ENCODE data around the gene MCTP1.

Gene MCTP1

GRCh38 chr5:94759961-94760360 lies 524.9 kb downstream of the MCTP1 start:
- H3K9me3 Mint-ChIP-seq: peaks cover 3% of the 10 kb centered on the region
- H3K27me3 Mint-ChIP-seq: peaks cover 18% of the 10 kb centered on the region
- no peak overlapping the region for H3K4me3 Mint-ChIP-seq
- no peaks in the 10 kb centered on the region for H3K4me1 Mint-ChIP-seq
- ATAC-seq: no peak
- no peak overlapping the region for H3K27ac Mint-ChIP-seq
- H3K36me3 Mint-ChIP-seq: no peaks in the 10 kb centered on the region

GRCh38 chr5:94759022-94759421 lies 525.9 kb downstream of the MCTP1 start:
- Mint-ChIP-seq H3K9me3 (no peaks in the 10 kb centered on the region), H3K36me3 (no peaks in the 10 kb centered on the region), H3K4me1 (no peaks in the 10 kb centered on the region), H3K27me3 (peaks cover 8% of the 10 kb centered on the region), H3K27ac (no peak overlapping the region), H3K4me3 (no peak overlapping the region)
- no peak for ATAC-seq

GRCh38 chr5:94754824-94755223 lies 530.1 kb downstream of the MCTP1 start:
- Mint-ChIP-seq H3K27ac (no peak overlapping the region), H3K27me3 (no peaks in the 10 kb centered on the region), H3K36me3 (no peaks in the 10 kb centered on the region), H3K4me3 (no peak overlapping the region), H3K9me3 (no peaks in the 10 kb centered on the region), H3K4me1 (no peaks in the 10 kb centered on the region)
- no peak for ATAC-seq

GRCh38 chr5:94751460-94751859 lies 533.4 kb downstream of the MCTP1 start:
- no peak overlapping the region for H3K4me3 Mint-ChIP-seq
- H3K9me3 Mint-ChIP-seq: no peaks in the 10 kb centered on the region
- peaks cover 26% of the 10 kb centered on the region for H3K4me1 Mint-ChIP-seq
- no peaks in the 10 kb centered on the region for H3K36me3 Mint-ChIP-seq
- ATAC-seq: no peak
- no peaks in the 10 kb centered on the region for H3K27me3 Mint-ChIP-seq
- H3K27ac Mint-ChIP-seq: no peak overlapping the region

GRCh38 chr5:94750681-94751080 lies 534.2 kb downstream of the MCTP1 start:
- Mint-ChIP-seq H3K27ac (no peak overlapping the region), H3K4me1 (peaks cover 34% of the 10 kb centered on the region), H3K36me3 (no peaks in the 10 kb centered on the region), H3K9me3 (no peaks in the 10 kb centered on the region), H3K4me3 (no peak overlapping the region), H3K27me3 (no peaks in the 10 kb centered on the region)
- ATAC-seq: no peak

- Mint-ChIP-seq H3K4me3 (no peak overlapping the region), H3K27me3 (no peaks in the 10 kb centered on the region), H3K4me1 (peaks cover 44% of the 10 kb centered on the region), H3K27ac (peak overlapping the region; percentile 6), H3K36me3 (no peaks in the 10 kb centered on the region), H3K9me3 (no peaks in the 10 kb centered on the region)
- no peak for ATAC-seq
Observed at GRCh38 chr5:94749042-94749441, 535.9 kb downstream of the MCTP1 start.

- Mint-ChIP-seq H3K36me3 (no peaks in the 10 kb centered on the region), H3K4me3 (no peak overlapping the region), H3K27ac (peak overlapping the region; percentile 88), H3K9me3 (no peaks in the 10 kb centered on the region), H3K27me3 (no peaks in the 10 kb centered on the region), H3K4me1 (peaks cover 47% of the 10 kb centered on the region)
- no peak for ATAC-seq
Observed at GRCh38 chr5:94748212-94748611, 536.7 kb downstream of the MCTP1 start.

- ATAC-seq: no peak
- Mint-ChIP-seq H3K27ac (peak overlapping the region; percentile 88), H3K27me3 (no peaks in the 10 kb centered on the region), H3K4me3 (no peak overlapping the region), H3K9me3 (no peaks in the 10 kb centered on the region), H3K36me3 (no peaks in the 10 kb centered on the region), H3K4me1 (peaks cover 50% of the 10 kb centered on the region)
Observed at GRCh38 chr5:94747371-94747770, 537.5 kb downstream of the MCTP1 start.

GRCh38 chr5:94746731-94747124 lies 538.2 kb downstream of the MCTP1 start:
- Mint-ChIP-seq H3K9me3 (no peaks in the 10 kb centered on the region), H3K27me3 (no peaks in the 10 kb centered on the region), H3K36me3 (no peaks in the 10 kb centered on the region), H3K4me3 (peak overlapping the region; percentile 15), H3K27ac (peak overlapping the region; percentile 88), H3K4me1 (peaks cover 50% of the 10 kb centered on the region)
- peak; percentile 80 for ATAC-seq

GRCh38 chr5:94745786-94746730 lies 538.8 kb downstream of the MCTP1 start:
- ATAC-seq: peak; percentile 90
- Mint-ChIP-seq H3K36me3 (no peaks in the 10 kb centered on the region), H3K27me3 (no peaks in the 10 kb centered on the region), H3K27ac (peak overlapping the region; percentile 88), H3K4me1 (peaks cover 50% of the 10 kb centered on the region), H3K4me3 (peak overlapping the region; percentile 50), H3K9me3 (no peaks in the 10 kb centered on the region)

GRCh38 chr5:94744906-94745305 lies 540.0 kb downstream of the MCTP1 start:
- no peaks in the 10 kb centered on the region for H3K27me3 Mint-ChIP-seq
- peak overlapping the region; percentile 88 for H3K27ac Mint-ChIP-seq
- ATAC-seq: peak; percentile 52
- no peaks in the 10 kb centered on the region for H3K9me3 Mint-ChIP-seq
- H3K4me1 Mint-ChIP-seq: peaks cover 50% of the 10 kb centered on the region
- H3K4me3 Mint-ChIP-seq: peak overlapping the region; percentile 34
- no peaks in the 10 kb centered on the region for H3K36me3 Mint-ChIP-seq

- Mint-ChIP-seq H3K27me3 (no peaks in the 10 kb centered on the region), H3K27ac (peak overlapping the region; percentile 30), H3K9me3 (no peaks in the 10 kb centered on the region), H3K4me3 (no peak overlapping the region), H3K4me1 (peaks cover 38% of the 10 kb centered on the region), H3K36me3 (no peaks in the 10 kb centered on the region)
- ATAC-seq: no peak
Observed at GRCh38 chr5:94742852-94743251, 542.0 kb downstream of the MCTP1 start.

GRCh38 chr5:94740286-94740685 lies 544.6 kb downstream of the MCTP1 start:
- H3K27me3 Mint-ChIP-seq: no peaks in the 10 kb centered on the region

GRCh38 chr5:94736498-94736897 lies 548.4 kb downstream of the MCTP1 start:
- Mint-ChIP-seq H3K9me3 (no peaks in the 10 kb centered on the region), H3K4me3 (no peak overlapping the region), H3K4me1 (no peaks in the 10 kb centered on the region), H3K36me3 (no peaks in the 10 kb centered on the region), H3K27me3 (no peaks in the 10 kb centered on the region), H3K27ac (no peak overlapping the region)
- no peak for ATAC-seq

More at GRCh38 chr5:94740286-94740685, 544.6 kb downstream of the MCTP1 start:
- peaks cover 13% of the 10 kb centered on the region for H3K4me1 Mint-ChIP-seq
- no peaks in the 10 kb centered on the region for H3K9me3 Mint-ChIP-seq
- ATAC-seq: no peak
- no peak overlapping the region for H3K27ac Mint-ChIP-seq
- H3K36me3 Mint-ChIP-seq: no peaks in the 10 kb centered on the region
- H3K4me3 Mint-ChIP-seq: no peak overlapping the region

GRCh38 chr5:94731471-94731870 lies 553.4 kb downstream of the MCTP1 start:
- no peak overlapping the region for H3K27ac Mint-ChIP-seq
- no peaks in the 10 kb centered on the region for H3K9me3 Mint-ChIP-seq
- ATAC-seq: no peak
- no peak overlapping the region for H3K4me3 Mint-ChIP-seq
- no peaks in the 10 kb centered on the region for H3K27me3 Mint-ChIP-seq
- H3K36me3 Mint-ChIP-seq: no peaks in the 10 kb centered on the region
- no peaks in the 10 kb centered on the region for H3K4me1 Mint-ChIP-seq

- Mint-ChIP-seq H3K9me3 (no peaks in the 10 kb centered on the region), H3K27me3 (no peaks in the 10 kb centered on the region), H3K27ac (no peak overlapping the region), H3K4me1 (no peaks in the 10 kb centered on the region), H3K4me3 (no peak overlapping the region), H3K36me3 (no peaks in the 10 kb centered on the region)
- no peak for ATAC-seq
Observed at GRCh38 chr5:94725142-94725541, 559.8 kb downstream of the MCTP1 start.
